Measurements from ENCODE around the gene MKRN1.

The MKRN1 gene

GRCh38 chr7:140484951-140485499 lies 5.7 kb upstream of the MKRN1 start:
- Histone ChIP-seq H3K36me3 (ENCODE audit: control insufficient read depth, insufficient read depth, low read length) (no peaks in the 10 kb centered on the region), H3K4me1 (ENCODE audit: control insufficient read depth, insufficient read depth, low read length) (no peaks in the 10 kb centered on the region; the same call in 1 of the 2 replicates), H3K9me3 (ENCODE audit: control insufficient read depth, insufficient read depth, low read length) (no peaks in the 10 kb centered on the region), H3K27me3 (ENCODE audit: control insufficient read depth, insufficient read depth, low read length) (no peaks in the 10 kb centered on the region), H3K4me3 (ENCODE audit: low read length) (no peak overlapping the region), H3K27ac (ENCODE audit: low read length) (no peak overlapping the region)
- DNase-seq (ENCODE audit: low read depth, low spot score): no peak
- no CpG with 5 or more reads among the region's 5 CpGs for WGBS (ENCODE audit: insufficient coverage, insufficient read length)

DNA sequence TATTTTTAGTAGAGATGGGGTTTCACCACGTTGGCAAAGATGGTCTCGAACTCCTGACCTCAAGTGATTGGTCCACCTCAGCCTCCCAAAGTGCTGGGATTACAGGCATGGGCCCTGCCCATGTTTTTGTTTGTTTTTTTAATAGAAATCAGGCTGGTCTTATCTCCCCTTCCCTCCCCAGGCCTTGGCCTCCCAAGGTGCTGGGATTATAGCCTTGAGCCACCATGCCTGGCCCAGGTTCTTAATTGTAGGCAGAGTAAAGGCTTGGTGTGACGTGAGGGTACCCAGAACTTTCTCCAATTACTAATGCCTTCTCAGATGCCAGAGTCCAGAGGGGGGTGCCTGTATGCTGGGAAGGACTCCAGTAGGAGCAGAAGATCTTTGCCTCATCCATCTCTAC lies 5.2 kb upstream of the MKRN1 start:
- no CpG with 5 or more reads among the region's 3 CpGs for WGBS (ENCODE audit: insufficient coverage, insufficient read length)
- Histone ChIP-seq H3K27me3 (ENCODE audit: control insufficient read depth, insufficient read depth, low read length) (no peaks in the 10 kb centered on the region), H3K9me3 (ENCODE audit: control insufficient read depth, insufficient read depth, low read length) (no peaks in the 10 kb centered on the region), H3K27ac (ENCODE audit: low read length) (no peak overlapping the region), H3K4me1 (ENCODE audit: control insufficient read depth, insufficient read depth, low read length) (no peaks in the 10 kb centered on the region; the same call in 1 of the 2 replicates), H3K4me3 (ENCODE audit: low read length) (no peak overlapping the region), H3K36me3 (ENCODE audit: control insufficient read depth, insufficient read depth, low read length) (no peaks in the 10 kb centered on the region)
- no peak for DNase-seq (ENCODE audit: low read depth, low spot score)

- Histone ChIP-seq H3K9me3 (ENCODE audit: control insufficient read depth, insufficient read depth, low read length) (no peaks in the 10 kb centered on the region), H3K4me1 (ENCODE audit: control insufficient read depth, insufficient read depth, low read length) (no peaks in the 10 kb centered on the region), H3K27ac (ENCODE audit: low read length) (no peak overlapping the region), H3K27me3 (ENCODE audit: control insufficient read depth, insufficient read depth, low read length) (no peaks in the 10 kb centered on the region), H3K36me3 (ENCODE audit: control insufficient read depth, insufficient read depth, low read length) (no peaks in the 10 kb centered on the region), H3K4me3 (ENCODE audit: low read length) (peak overlapping the region; percentile 99; the same call in 1 of the 2 replicates)
- no peak for DNase-seq (ENCODE audit: low read depth, low spot score)
- no CpG with 5 or more reads among the region's 2 CpGs for WGBS (ENCODE audit: insufficient coverage, insufficient read length)
Measured at GRCh38 chr7:140479739-140480084, 407 bp upstream of the MKRN1 start.

GRCh38 chr7:140478246-140479061 lies 851 bp downstream of the MKRN1 start:
- H3K4me1 ChIP-seq (ENCODE audit: control insufficient read depth, insufficient read depth, low read length): no peaks in the 10 kb centered on the region
- WGBS (ENCODE audit: insufficient coverage, insufficient read length): 100% methylated on average over 3 of the region's 69 CpGs
- H3K27ac ChIP-seq (ENCODE audit: low read length): no peak overlapping the region
- H3K9me3 ChIP-seq (ENCODE audit: control insufficient read depth, insufficient read depth, low read length): no peaks in the 10 kb centered on the region
- no peaks in the 10 kb centered on the region for H3K27me3 ChIP-seq (ENCODE audit: control insufficient read depth, insufficient read depth, low read length)
- H3K4me3 ChIP-seq (ENCODE audit: low read length): peak overlapping the region; percentile 99
- no peak for DNase-seq (ENCODE audit: low read depth, low spot score)
- no peaks in the 10 kb centered on the region for H3K36me3 ChIP-seq (ENCODE audit: control insufficient read depth, insufficient read depth, low read length)

DNA sequence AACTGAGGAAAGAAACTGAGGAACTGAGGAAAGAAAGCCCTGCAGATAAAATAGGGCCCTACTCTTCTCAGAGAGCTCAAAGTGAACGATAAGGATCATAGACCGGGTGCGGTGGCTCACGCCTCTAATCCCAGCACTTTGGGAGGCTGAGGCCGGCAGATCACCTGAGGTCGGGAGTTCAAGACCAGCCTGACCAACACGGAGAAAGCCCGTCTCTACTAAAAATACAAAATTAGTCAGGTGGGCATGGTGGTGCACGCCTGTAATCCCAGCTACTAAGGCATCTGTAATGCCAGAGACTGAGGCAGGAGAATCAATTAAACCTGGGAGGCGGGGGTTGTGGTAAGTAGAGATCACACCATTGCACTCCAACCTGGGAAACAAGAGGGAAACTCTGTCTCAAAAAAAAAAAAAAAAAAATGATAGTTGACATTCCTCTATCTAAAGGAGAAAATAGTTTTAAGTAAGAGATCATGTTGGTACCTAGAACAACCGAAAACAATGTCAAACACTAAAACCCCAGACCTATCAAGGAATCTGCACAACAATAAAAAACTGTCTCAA lies 2.5 kb downstream of the MKRN1 start:
- no peak for DNase-seq (ENCODE audit: low read depth, low spot score)
- Histone ChIP-seq H3K9me3 (ENCODE audit: control insufficient read depth, insufficient read depth, low read length) (no peaks in the 10 kb centered on the region), H3K27ac (ENCODE audit: low read length) (no peak overlapping the region), H3K4me3 (ENCODE audit: low read length) (no peak overlapping the region), H3K36me3 (ENCODE audit: control insufficient read depth, insufficient read depth, low read length) (no peaks in the 10 kb centered on the region), H3K27me3 (ENCODE audit: control insufficient read depth, insufficient read depth, low read length) (no peaks in the 10 kb centered on the region), H3K4me1 (ENCODE audit: control insufficient read depth, insufficient read depth, low read length) (no peaks in the 10 kb centered on the region)
- no CpG with 5 or more reads among the region's 11 CpGs for WGBS (ENCODE audit: insufficient coverage, insufficient read length)

DNA sequence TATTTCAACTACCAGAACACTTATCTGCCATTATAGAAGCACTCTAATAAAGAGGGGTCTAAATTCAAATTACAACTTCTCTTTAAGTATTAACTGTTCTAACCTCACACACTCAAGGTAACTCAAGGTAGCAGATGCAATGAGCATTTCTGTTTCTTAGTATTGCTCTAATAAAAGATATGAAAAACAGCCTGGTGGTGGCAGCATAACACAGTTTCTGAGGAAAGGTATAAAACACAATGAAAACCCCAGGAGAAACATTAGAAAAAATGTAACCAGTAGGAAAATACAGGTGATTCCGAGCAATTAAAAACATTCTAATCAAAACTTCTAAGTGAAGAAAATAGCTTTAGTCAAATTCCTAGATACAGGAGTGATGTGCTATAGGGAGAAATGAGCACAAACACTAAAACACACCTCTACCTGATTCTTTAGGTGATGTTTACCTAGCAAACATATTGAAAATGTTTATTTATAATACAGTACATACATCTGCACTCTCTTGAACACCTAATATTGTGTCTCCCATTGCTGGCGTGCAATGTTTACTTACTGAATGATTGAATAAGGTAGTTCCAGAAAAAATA lies 3.5 kb downstream of the MKRN1 start:
- DNase-seq (ENCODE audit: low read depth, low spot score): no peak
- H3K4me3 ChIP-seq (ENCODE audit: low read length): no peak overlapping the region
- no CpG with 5 or more reads among the region's 2 CpGs for WGBS (ENCODE audit: insufficient coverage, insufficient read length)
- H3K27me3 ChIP-seq (ENCODE audit: control insufficient read depth, insufficient read depth, low read length): no peaks in the 10 kb centered on the region
- H3K4me1 ChIP-seq (ENCODE audit: control insufficient read depth, insufficient read depth, low read length): no peaks in the 10 kb centered on the region
- no peaks in the 10 kb centered on the region for H3K36me3 ChIP-seq (ENCODE audit: control insufficient read depth, insufficient read depth, low read length)
- no peak overlapping the region for H3K27ac ChIP-seq (ENCODE audit: low read length)
- no peaks in the 10 kb centered on the region for H3K9me3 ChIP-seq (ENCODE audit: control insufficient read depth, insufficient read depth, low read length)

- no peak overlapping the region for H3K27ac ChIP-seq (ENCODE audit: low read length)
- WGBS (ENCODE audit: insufficient coverage, insufficient read length): no CpG with 5 or more reads among the region's 2 CpGs
Measured at GRCh38 chr7:140463111-140463510, 16.2 kb downstream of the MKRN1 start.

DNA sequence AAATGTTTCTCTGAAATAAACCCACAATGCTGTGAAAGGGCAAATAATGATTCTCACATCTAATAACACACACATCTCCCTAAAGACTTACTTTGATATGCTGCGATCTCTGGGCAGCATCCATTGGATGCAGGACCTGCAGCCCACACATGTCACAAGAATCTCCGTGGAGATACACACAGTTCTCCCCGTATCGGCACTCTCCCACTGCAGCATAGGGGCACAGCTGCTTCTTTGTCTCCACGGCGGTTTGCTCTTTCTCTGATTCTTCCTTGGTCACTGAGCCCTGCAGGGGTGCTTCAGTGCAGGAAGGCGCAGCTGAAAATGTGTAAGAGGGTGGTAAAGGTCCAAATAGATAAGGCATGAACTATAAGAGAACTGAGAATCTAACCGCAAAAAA lies 20.4 kb downstream of the MKRN1 start:
- no peak for DNase-seq (ENCODE audit: low read depth, low spot score)
- H3K27me3 ChIP-seq (ENCODE audit: control insufficient read depth, insufficient read depth, low read length): no peaks in the 10 kb centered on the region
- H3K4me3 ChIP-seq (ENCODE audit: low read length): no peak overlapping the region
- WGBS (ENCODE audit: insufficient coverage, insufficient read length): no CpG with 5 or more reads among the region's 8 CpGs
- no peaks in the 10 kb centered on the region for H3K9me3 ChIP-seq (ENCODE audit: control insufficient read depth, insufficient read depth, low read length)
- peaks cover 20% of the 10 kb centered on the region; the same call in 1 of the 2 replicates for H3K36me3 ChIP-seq (ENCODE audit: control insufficient read depth, insufficient read depth, low read length)
- peaks cover 8% of the 10 kb centered on the region for H3K4me1 ChIP-seq (ENCODE audit: control insufficient read depth, insufficient read depth, low read length)
- H3K27ac ChIP-seq (ENCODE audit: low read length): no peak overlapping the region

More at GRCh38 chr7:140463111-140463510, 16.2 kb downstream of the MKRN1 start:
- H3K4me3 ChIP-seq (ENCODE audit: low read length): no peak overlapping the region
- H3K4me1 ChIP-seq (ENCODE audit: control insufficient read depth, insufficient read depth, low read length): no peaks in the 10 kb centered on the region
- no peak for DNase-seq (ENCODE audit: low read depth, low spot score)
- H3K9me3 ChIP-seq (ENCODE audit: control insufficient read depth, insufficient read depth, low read length): no peaks in the 10 kb centered on the region
- H3K27me3 ChIP-seq (ENCODE audit: control insufficient read depth, insufficient read depth, low read length): no peaks in the 10 kb centered on the region
- H3K36me3 ChIP-seq (ENCODE audit: control insufficient read depth, insufficient read depth, low read length): peaks cover 10% of the 10 kb centered on the region; the same call in 1 of the 2 replicates

- DNase-seq (ENCODE audit: low read depth, low spot score): no peak
- H3K4me3 ChIP-seq (ENCODE audit: low read length): no peak overlapping the region
- WGBS (ENCODE audit: insufficient coverage, insufficient read length): no CpG with 5 or more reads among the region's 3 CpGs
- peaks cover 8% of the 10 kb centered on the region for H3K4me1 ChIP-seq (ENCODE audit: control insufficient read depth, insufficient read depth, low read length)
- no peak overlapping the region for H3K27ac ChIP-seq (ENCODE audit: low read length)
- peaks cover 20% of the 10 kb centered on the region; the same call in 1 of the 2 replicates for H3K36me3 ChIP-seq (ENCODE audit: control insufficient read depth, insufficient read depth, low read length)
- H3K27me3 ChIP-seq (ENCODE audit: control insufficient read depth, insufficient read depth, low read length): no peaks in the 10 kb centered on the region
- H3K9me3 ChIP-seq (ENCODE audit: control insufficient read depth, insufficient read depth, low read length): no peaks in the 10 kb centered on the region
Measured at GRCh38 chr7:140458201-140458600, 21.1 kb downstream of the MKRN1 start.

- Histone ChIP-seq H3K4me1 (ENCODE audit: control insufficient read depth, insufficient read depth, low read length) (peaks cover 11% of the 10 kb centered on the region), H3K36me3 (ENCODE audit: control insufficient read depth, insufficient read depth, low read length) (peaks cover 20% of the 10 kb centered on the region; the same call in 1 of the 2 replicates), H3K27ac (ENCODE audit: low read length) (no peak overlapping the region)
Measured at GRCh38 chr7:140456551-140457051, 22.7 kb downstream of the MKRN1 start.

More at GRCh38 chr7:140456551-140457051, 22.7 kb downstream of the MKRN1 start:
- no peaks in the 10 kb centered on the region for H3K27me3 ChIP-seq (ENCODE audit: control insufficient read depth, insufficient read depth, low read length)
- H3K9me3 ChIP-seq (ENCODE audit: control insufficient read depth, insufficient read depth, low read length): no peaks in the 10 kb centered on the region
- DNase-seq (ENCODE audit: low read depth, low spot score): no peak
- WGBS (ENCODE audit: insufficient coverage, insufficient read length): no CpG with 5 or more reads among the region's 9 CpGs
- H3K4me3 ChIP-seq (ENCODE audit: low read length): no peak overlapping the region
